Measurements from ENCODE around the gene POLR3G. TPM values are rescaled to one million over a fixed set of nuclear protein-coding genes. Genes with fewer than 3 reads are reported as not detected.

Gene POLR3G
- polyA plus RNA-seq, 1 experiment = 0.87 TPM

GRCh38 chr5:90550963-90551362 lies 76.3 kb downstream of the POLR3G start:
- POLR2A ChIA-PET = no interaction called here
- no peaks in the 10 kb centered on the region for H3K36me3 ChIP-seq (ENCODE audit: control insufficient read depth, insufficient read depth, low read length)
- DNase-seq (ENCODE audit: low read depth) = no peak
- TF ChIP-seq, protein P1, sequence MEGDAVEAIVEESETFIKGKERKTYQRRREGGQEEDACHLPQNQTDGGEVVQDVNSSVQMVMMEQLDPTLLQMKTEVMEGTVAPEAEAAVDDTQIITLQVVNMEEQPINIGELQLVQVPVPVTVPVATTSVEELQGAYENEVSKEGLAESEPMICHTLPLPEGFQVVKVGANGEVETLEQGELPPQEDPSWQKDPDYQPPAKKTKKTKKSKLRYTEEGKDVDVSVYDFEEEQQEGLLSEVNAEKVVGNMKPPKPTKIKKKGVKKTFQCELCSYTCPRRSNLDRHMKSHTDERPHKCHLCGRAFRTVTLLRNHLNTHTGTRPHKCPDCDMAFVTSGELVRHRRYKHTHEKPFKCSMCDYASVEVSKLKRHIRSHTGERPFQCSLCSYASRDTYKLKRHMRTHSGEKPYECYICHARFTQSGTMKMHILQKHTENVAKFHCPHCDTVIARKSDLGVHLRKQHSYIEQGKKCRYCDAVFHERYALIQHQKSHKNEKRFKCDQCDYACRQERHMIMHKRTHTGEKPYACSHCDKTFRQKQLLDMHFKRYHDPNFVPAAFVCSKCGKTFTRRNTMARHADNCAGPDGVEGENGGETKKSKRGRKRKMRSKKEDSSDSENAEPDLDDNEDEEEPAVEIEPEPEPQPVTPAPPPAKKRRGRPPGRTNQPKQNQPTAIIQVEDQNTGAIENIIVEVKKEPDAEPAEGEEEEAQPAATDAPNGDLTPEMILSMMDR (IDR thresholded peaks at IDR 0.05; ENCODE audit: insufficient read depth, low read depth, low read length) = no peak
- no peak overlapping the region for H3K4me3 ChIP-seq (ENCODE audit: low read depth, low read length)
- peaks cover 3% of the 10 kb centered on the region for H3K27me3 ChIP-seq (ENCODE audit: control insufficient read depth, insufficient read depth, low read length)
- CTCF ChIA-PET = no interaction called here

GRCh38 chr5:90551376-90551775 lies 76.7 kb downstream of the POLR3G start:
- CTCF ChIA-PET = no interaction called here
- H3K27me3 ChIP-seq (ENCODE audit: control insufficient read depth, insufficient read depth, low read length) = peaks cover 3% of the 10 kb centered on the region
- POLR2A ChIA-PET = no interaction called here
- H3K4me3 ChIP-seq (ENCODE audit: low read depth, low read length) = no peak overlapping the region
- DNase-seq (ENCODE audit: low read depth) = no peak
- TF ChIP-seq, protein P1 (IDR thresholded peaks at IDR 0.05; ENCODE audit: insufficient read depth, low read depth, low read length) = no peak
- no peaks in the 10 kb centered on the region for H3K36me3 ChIP-seq (ENCODE audit: control insufficient read depth, insufficient read depth, low read length)

DNA sequence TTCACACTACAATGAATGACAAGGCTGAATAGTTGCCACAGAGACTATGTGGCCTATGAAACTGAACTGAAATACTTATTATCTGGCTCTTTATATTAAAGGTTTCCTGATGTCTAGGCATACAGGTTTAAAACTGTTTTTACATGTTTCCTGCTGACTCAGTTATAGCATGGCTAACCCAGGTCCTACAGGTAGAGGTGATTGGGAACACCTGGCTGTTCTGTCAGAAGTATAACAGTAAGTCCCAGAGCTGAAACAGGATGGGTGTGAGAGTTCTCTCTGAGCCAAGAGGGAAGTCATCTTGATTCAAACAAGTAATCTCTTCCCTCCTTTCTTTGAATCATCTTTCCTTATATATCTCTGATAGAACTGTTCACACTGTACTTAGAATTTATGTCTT lies 79.0 kb downstream of the POLR3G start:
- ChIA-PET CTCF (no interaction called here), POLR2A (no interaction called here)
- Histone ChIP-seq H3K36me3 (ENCODE audit: control insufficient read depth, insufficient read depth, low read length) (no peaks in the 10 kb centered on the region), H3K27me3 (ENCODE audit: control insufficient read depth, insufficient read depth, low read length) (peaks cover 12% of the 10 kb centered on the region), H3K4me3 (ENCODE audit: low read depth, low read length) (no peak overlapping the region)
- TF ChIP-seq, protein P1 (IDR thresholded peaks at IDR 0.05; ENCODE audit: insufficient read depth, low read depth, low read length) = no peak
- no peak for DNase-seq (ENCODE audit: low read depth)

DNA sequence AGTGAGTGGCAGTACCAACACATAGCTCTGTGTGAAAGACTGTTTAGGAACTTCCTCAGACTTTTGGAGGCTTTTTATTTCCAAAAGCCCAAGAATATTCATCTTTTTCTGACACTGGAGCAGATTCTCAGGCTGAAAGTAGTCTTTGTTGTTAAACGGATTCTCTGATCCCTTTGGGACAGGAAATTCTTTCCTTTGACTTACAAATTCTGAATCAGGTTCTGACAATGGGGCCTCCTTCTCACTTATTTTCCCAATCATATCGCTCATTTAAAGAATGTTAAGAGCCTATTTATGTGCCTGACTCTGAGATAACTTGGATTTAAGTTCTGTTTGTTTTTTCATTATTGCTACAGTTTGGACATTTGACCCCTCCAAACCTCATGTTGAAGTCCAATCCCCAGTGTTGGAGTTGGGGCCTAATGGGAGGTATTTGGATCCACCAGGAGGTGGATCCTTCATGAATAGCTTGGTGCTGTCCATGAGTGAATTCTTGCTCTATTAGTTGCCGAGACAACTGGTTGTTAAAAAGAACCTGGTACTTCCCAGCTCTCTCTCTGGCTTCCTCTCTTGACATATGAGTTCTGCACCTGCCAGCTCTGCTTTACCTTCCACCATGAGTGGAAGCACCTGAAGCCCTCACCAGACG lies 79.8 kb downstream of the POLR3G start:
- Histone ChIP-seq H3K27me3 (ENCODE audit: control insufficient read depth, insufficient read depth, low read length) (peaks cover 13% of the 10 kb centered on the region), H3K36me3 (ENCODE audit: control insufficient read depth, insufficient read depth, low read length) (no peaks in the 10 kb centered on the region), H3K4me3 (ENCODE audit: low read depth, low read length) (no peak overlapping the region)
- POLR2A ChIA-PET = no interaction called here
- CTCF ChIA-PET = no interaction called here
- DNase-seq (ENCODE audit: low read depth) = no peak
- TF ChIP-seq, protein P1 (IDR thresholded peaks at IDR 0.05; ENCODE audit: insufficient read depth, low read depth, low read length) = no peak

DNA sequence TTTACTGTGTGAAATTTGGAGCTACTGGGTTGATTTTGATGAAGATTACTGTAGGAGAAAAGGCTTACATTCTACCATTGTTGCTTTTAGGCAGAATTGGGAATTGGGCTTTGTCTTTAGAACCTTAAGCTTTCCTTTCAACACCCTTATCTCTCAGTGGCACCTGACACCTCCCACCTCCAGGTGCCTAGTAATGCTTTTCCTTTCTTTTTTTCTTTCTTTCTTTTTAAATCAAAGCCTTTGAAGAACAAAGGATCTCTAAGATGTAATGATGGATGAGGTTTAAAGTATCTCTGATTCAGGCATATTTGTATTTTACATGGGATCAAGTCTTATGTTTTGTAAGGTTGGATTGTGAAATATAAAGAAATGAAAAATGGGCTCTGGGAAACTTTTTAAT lies 81.0 kb downstream of the POLR3G start:
- TF ChIP-seq, protein P1 (IDR thresholded peaks at IDR 0.05; ENCODE audit: insufficient read depth, low read depth, low read length) = no peak
- ChIA-PET POLR2A (no interaction called here), CTCF (no interaction called here)
- no peaks in the 10 kb centered on the region for H3K36me3 ChIP-seq (ENCODE audit: control insufficient read depth, insufficient read depth, low read length)
- peaks cover 13% of the 10 kb centered on the region for H3K27me3 ChIP-seq (ENCODE audit: control insufficient read depth, insufficient read depth, low read length)
- DNase-seq (ENCODE audit: low read depth) = no peak
- no peak overlapping the region for H3K4me3 ChIP-seq (ENCODE audit: low read depth, low read length)
